IgD-negative memory B cell (primary cell): Measurements from ENCODE around the gene CCDC83. TPM values are rescaled to one million over a fixed set of nuclear protein-coding genes. Genes with fewer than 3 reads are reported as not detected.
A peak's percentile ranks its signal among the peaks of the same experiment; 100 is the strongest.
"Not testable (repeated sequence)": the region's sequence is repeated elsewhere in the genome, so short reads cannot be mapped to it uniquely, and the experiment has no call there.

Experiments used
- H3K27ac Mint-ChIP-seq, 3 donors: one replicate each; pipeline ENCODE4 v1.8.0; 2020 to 2022; ENCODE audit warnings: mild to moderate bottlenecking in 3 of 3, mixed read lengths in 3 of 3, moderate library complexity in 1 of 3
- H3K27me3 Mint-ChIP-seq: one replicate; pipeline ENCODE4 v1.8.0; 2021; ENCODE audit warnings: mixed read lengths
- H3K36me3 Mint-ChIP-seq: one replicate; pipeline ENCODE4 v1.8.0; 2020; ENCODE audit warnings: mild to moderate bottlenecking, mixed read lengths
- H3K4me1 Mint-ChIP-seq, 3 donors: one replicate each; pipeline ENCODE4 v1.8.0; 2020 to 2022; ENCODE audit warnings: mixed read lengths in 3 of 3, mild to moderate bottlenecking in 1 of 3
- H3K4me3 Mint-ChIP-seq, 4 donors: one replicate each; pipeline ENCODE4 v1.8.0; 2020 to 2022; ENCODE audit warnings: mild to moderate bottlenecking in 4 of 4, mixed read lengths in 4 of 4, moderate library complexity in 3 of 4
- H3K9me3 Mint-ChIP-seq, 3 donors: one replicate each; pipeline ENCODE4 v1.8.0; 2020 to 2021; ENCODE audit warnings: mixed read lengths in 3 of 3, mild to moderate bottlenecking in 1 of 3
- polyA plus RNA-seq: library from polyadenylated mRNA; unstranded; fragments of 300-500 nt; fragmentation: Illumina TruSeq; gene quantifications from one replicate; pipeline ENCODE4 v1.2.3, GENCODE V29; 2021

The CCDC83 gene
- polyA plus RNA-seq, 1 donor from 2014 or later: 0.14 TPM

DNA sequence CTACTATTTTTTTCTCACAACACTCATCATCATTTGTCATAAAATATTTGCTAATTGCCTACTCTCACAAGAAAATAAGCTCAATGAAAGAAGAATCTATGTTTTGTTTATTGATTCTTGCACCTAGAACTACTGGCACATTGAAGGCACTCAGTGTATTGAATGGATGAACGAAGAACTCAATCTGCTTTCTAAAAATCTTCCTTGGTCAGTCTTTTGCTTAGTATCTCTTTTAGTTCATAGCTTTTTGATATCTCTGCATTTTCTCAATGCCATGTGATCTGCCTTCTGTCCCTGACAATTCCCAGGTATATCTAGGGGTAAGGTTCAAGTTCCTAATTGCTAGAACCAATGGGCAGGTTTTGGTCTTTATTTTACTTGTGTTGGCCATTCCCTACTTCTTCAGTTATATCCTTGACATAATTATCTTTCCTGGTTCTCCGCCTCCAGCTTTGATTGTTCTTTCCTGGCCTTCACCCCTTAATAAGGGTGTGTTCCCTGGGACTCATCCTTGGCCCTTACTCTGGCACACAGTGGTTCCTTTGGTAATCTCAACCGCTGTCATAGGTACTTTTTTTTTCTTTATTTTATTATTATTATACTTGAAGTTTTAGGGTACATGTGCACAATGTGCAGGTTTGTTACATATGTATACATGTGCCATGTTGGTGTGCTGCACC lies 96.4 kb downstream of the CCDC83 start:
- Mint-ChIP-seq H3K27me3 (no peaks in the 10 kb centered on the region), H3K4me1 (peaks cover 0 to 4% (median 2%) of the 10 kb centered on the region in 3 donors), H3K4me3 (no peak overlapping the region), H3K9me3 (peaks cover 0 to 24% (median 9%) of the 10 kb centered on the region in 3 donors), H3K27ac (peak overlapping the region in 1 of 3 donors; percentile 42), H3K36me3 (peaks cover 14% of the 10 kb centered on the region)

DNA sequence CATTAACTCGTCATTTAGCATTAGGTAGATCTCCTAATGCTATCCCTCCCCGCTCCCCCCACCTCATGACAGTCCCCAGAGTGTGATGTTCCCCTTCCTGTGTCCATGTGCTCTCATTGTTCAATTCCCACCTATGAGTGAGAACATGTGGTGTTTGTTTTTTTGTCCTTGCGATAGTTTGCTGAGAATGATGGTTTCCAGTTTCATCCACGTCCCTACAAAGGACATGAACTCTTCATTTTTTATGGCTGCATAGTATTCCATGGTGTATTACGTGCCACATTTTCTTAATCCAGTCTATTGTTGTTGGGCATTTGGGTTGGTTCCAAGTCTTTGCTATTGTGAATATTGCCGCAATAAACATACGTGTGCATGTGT lies 96.9 kb downstream of the CCDC83 start:
- not testable (repeated sequence) for H3K27me3 Mint-ChIP-seq
- peak overlapping the region in 1 of 3 donors; percentile 44 for H3K27ac Mint-ChIP-seq

DNA sequence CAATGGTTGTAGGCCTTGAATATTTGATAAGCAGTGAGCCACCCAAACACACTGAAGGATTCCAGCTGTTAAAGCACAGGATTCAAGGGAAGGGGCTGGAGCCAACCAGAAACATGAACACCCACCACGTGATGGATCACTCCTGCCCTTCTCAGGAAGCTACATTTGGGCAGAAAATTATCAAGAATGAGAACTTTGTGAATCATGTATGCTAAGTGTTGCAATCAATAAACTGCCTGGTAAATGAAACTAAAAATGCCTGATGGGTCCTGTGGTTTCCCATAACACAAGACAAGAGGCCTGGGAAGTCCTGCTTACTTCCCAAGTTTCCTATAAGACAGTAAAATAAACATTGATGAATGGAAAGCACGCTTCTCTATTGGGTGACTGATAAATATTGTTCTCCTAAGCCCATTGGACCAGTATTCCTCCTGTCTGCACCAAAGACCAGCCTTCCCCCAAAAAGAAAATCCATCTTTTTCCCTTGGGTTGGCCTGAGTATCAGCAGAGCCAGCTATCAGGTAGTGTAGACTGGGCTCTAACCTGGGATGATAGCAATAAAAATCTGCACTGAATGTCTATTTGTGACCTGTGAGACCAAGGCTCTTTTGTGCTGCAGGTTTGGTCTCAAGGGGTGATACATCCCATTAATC lies 98.4 kb downstream of the CCDC83 start:
- peak overlapping the region in 2 of 3 donors; percentile 11 to 32 for H3K27ac Mint-ChIP-seq
- no peaks in the 10 kb centered on the region for H3K4me1 Mint-ChIP-seq
- H3K27me3 Mint-ChIP-seq: no peaks in the 10 kb centered on the region
- H3K36me3 Mint-ChIP-seq: peaks cover 15% of the 10 kb centered on the region
- H3K4me3 Mint-ChIP-seq: no peak overlapping the region
- H3K9me3 Mint-ChIP-seq: peaks cover 2 to 24% (median 9%) of the 10 kb centered on the region in 3 donors

More for the DNA sequence above, 96.9 kb downstream of the CCDC83 start:
- Mint-ChIP-seq H3K9me3 (peaks cover 0 to 24% (median 9%) of the 10 kb centered on the region in 3 donors), H3K36me3 (peaks cover 14% of the 10 kb centered on the region)
- H3K4me1 Mint-ChIP-seq, H3K4me3 Mint-ChIP-seq: not testable (repeated sequence)

DNA sequence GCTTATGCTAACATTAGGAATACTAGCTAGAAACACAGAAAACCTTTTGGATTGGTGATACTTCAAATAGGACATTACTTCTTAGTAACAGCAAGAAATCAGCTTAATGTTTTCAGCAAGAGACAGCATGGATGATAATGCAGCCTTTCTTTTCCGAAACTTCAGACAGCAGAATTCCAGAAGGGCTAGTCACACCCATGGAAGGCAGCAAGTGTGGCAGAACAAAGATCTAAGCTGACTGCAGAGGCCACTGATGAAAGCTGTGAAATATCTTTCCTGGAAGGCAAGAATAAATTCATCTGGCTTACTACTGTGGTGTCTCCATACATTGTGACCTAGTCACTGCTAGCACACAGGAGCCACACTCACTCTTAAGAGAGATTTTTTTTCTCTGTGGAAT lies 100.3 kb downstream of the CCDC83 start:
- Mint-ChIP-seq H3K36me3 (peaks cover 17% of the 10 kb centered on the region), H3K4me3 (no peak overlapping the region), H3K9me3 (peaks cover 2 to 24% (median 9%) of the 10 kb centered on the region in 3 donors), H3K4me1 (no peaks in the 10 kb centered on the region), H3K27me3 (no peaks in the 10 kb centered on the region), H3K27ac (peak overlapping the region in 2 of 3 donors; percentile 6 to 10)

DNA sequence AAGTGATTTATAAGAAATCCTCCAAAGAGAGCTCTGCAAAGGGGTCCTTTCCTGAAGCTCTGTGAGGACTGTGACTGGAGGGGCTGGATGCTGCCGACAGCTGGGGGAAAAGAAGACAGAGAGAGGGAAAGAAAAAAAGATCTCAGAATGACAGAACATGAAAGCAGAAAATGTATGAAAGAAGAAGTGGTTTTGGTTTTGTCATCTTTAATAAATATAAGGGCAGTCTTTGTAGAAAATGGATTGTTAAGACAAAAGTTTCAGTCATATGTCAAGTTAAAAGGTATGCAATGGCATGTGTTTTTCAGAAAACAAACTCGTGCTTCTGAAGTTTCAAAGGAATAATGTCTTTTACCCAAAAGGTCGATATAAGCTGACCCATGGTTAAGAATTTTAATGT lies 105.5 kb downstream of the CCDC83 start:
- Mint-ChIP-seq H3K27me3 (no peaks in the 10 kb centered on the region), H3K9me3 (peaks cover 0 to 2% (median 0%) of the 10 kb centered on the region in 3 donors), H3K27ac (no peak overlapping the region), H3K4me1 (peaks cover 0 to 2% (median 0%) of the 10 kb centered on the region in 3 donors), H3K36me3 (peaks cover 12% of the 10 kb centered on the region), H3K4me3 (no peak overlapping the region)

DNA sequence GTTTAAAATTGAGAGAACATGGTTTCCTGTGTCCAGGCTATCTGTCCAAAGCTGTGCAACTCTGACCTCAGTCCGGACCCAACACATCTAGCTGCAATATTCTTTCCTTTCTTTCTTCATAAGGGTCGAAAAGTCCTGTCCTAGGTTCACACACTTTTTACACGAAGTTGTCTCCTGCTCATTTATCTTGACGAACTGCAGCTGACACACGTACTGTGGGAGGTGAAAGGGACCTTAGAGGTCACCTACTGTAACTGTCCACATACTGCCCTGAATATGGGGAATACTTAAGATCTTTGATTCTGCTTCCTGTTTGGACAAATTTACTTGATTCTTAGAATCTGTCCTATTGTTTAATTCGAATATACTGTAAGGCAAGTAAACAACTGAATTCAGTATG lies 105.9 kb downstream of the CCDC83 start:
- Mint-ChIP-seq H3K27me3 (no peaks in the 10 kb centered on the region), H3K27ac (no peak overlapping the region), H3K4me3 (no peak overlapping the region), H3K9me3 (peaks cover 0 to 2% (median 0%) of the 10 kb centered on the region in 3 donors), H3K4me1 (peaks cover 0 to 2% (median 0%) of the 10 kb centered on the region in 3 donors), H3K36me3 (peaks cover 10% of the 10 kb centered on the region)

DNA sequence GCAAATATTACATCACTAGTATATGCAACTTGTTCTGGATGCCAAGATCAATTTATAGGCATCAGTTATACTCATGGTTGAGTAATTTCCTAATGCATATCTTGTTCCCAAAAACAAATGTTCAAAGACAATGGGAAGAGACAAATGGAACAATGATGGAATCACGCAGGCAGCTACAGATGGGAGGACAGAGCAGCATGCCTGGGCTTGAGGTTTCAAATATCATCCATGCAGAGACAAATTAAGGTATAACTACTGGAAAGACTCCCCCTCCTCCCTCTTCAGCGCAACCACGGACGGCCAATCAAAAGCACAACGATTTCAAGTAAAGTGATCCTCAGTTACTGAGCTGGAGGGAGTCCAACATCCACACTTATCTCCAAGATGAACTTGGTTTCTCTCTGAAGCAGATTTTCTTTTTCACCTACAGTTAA lies 106.8 kb downstream of the CCDC83 start:
- peaks cover 8% of the 10 kb centered on the region for H3K36me3 Mint-ChIP-seq

DNA sequence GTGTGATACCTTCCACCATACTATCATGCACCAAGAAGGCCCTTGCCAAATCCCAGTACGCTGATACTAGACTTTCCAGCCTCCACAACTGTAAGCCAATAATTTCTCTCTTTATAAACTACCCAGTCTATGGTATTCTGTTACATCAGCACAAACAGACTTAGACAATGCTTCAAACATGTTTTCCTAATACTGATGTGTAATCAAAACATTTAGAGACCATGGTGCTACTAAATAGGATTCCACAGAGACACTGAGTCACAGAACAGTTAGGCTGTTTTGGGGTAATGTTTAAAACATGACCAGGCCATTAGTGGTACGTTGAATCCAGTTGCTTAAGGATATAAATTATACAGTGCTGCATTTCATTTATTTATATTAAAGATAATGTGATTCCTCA lies 110.0 kb downstream of the CCDC83 start:
- peaks cover 0 to 4% (median 4%) of the 10 kb centered on the region in 3 donors for H3K4me1 Mint-ChIP-seq
- H3K4me3 Mint-ChIP-seq: no peak overlapping the region
- H3K36me3 Mint-ChIP-seq: peaks cover 8% of the 10 kb centered on the region
- H3K9me3 Mint-ChIP-seq: no peaks in the 10 kb centered on the region
- no peaks in the 10 kb centered on the region for H3K27me3 Mint-ChIP-seq
- peak overlapping the region in 1 of 3 donors; percentile 70 for H3K27ac Mint-ChIP-seq

More for the DNA sequence above, 106.8 kb downstream of the CCDC83 start:
- peaks cover 0 to 2% (median 0%) of the 10 kb centered on the region in 3 donors for H3K4me1 Mint-ChIP-seq
- no peak overlapping the region for H3K4me3 Mint-ChIP-seq
- peaks cover 0 to 2% (median 0%) of the 10 kb centered on the region in 3 donors for H3K9me3 Mint-ChIP-seq
- no peaks in the 10 kb centered on the region for H3K27me3 Mint-ChIP-seq
- no peak overlapping the region for H3K27ac Mint-ChIP-seq

DNA sequence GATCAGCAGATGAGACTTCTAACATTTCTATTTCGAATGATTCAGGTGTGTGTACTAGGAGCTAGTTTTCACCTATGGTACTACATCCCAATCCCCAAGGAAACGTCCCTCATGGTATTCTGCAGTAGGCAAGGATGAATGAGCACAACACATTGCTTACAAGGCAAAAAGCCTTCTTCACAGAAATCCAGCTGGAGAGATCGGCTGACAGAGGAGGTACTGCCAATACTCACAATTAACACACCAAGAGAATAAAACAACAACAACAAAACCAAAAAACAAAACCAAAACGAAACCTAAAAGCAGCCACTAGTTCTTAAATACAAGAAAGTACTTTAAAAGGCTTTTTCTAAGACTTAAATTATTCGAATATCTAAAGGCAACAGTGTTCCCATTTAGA lies 112.3 kb downstream of the CCDC83 start:
- H3K9me3 Mint-ChIP-seq: no peaks in the 10 kb centered on the region
- H3K27ac Mint-ChIP-seq: no peak overlapping the region
- peaks cover 14% of the 10 kb centered on the region for H3K36me3 Mint-ChIP-seq
- H3K4me1 Mint-ChIP-seq: peaks cover 0 to 4% (median 4%) of the 10 kb centered on the region in 3 donors
- no peaks in the 10 kb centered on the region for H3K27me3 Mint-ChIP-seq
- no peak overlapping the region for H3K4me3 Mint-ChIP-seq

Other genes with a start within 250 kb of the CCDC83 start
- 2.0 TPM for gene DLG2, start 228.0 kb upstream of the CCDC83 start, polyA plus RNA-seq
- 34.4 TPM for gene TMEM126B, start 226.8 kb upstream of the CCDC83 start, polyA plus RNA-seq
- 59.1 TPM for gene TMEM126A, start 207.4 kb upstream of the CCDC83 start, polyA plus RNA-seq
- 16.0 TPM for gene CREBZF, start 190.3 kb upstream of the CCDC83 start, polyA plus RNA-seq
- gene CCDC89, start 169.2 kb upstream of the CCDC83 start, polyA plus RNA-seq: not detected
- 1.3 TPM for gene SYTL2, start 44.2 kb upstream of the CCDC83 start, polyA plus RNA-seq
- 15.2 TPM for gene PICALM, start 213.7 kb downstream of the CCDC83 start, polyA plus RNA-seq